GM18498 (cell line): ENCODE measurements around the gene USP49.

Source experiments
- ATAC-seq: cut with Tn5 transposase; IDR thresholded peaks from one replicate; pipeline ENCODE4 v1.9.1; 2021; ENCODE audit warnings: mild to moderate bottlenecking, moderate library complexity; ENCODE audit not compliant: unreplicated experiment

Gene USP49

GRCh38 chr6:41931792-41932191 lies 36.6 kb upstream of the USP49 start:
- no peak for ATAC-seq

- ATAC-seq: no peak
These were observed 34.7 kb upstream of the USP49 start for GRCh38 chr6:41929924-41930323.

GRCh38 chr6:41927253-41927652 lies 32.1 kb upstream of the USP49 start:
- no peak for ATAC-seq

GRCh38 chr6:41922154-41922553 lies 27.0 kb upstream of the USP49 start:
- no peak for ATAC-seq

- ATAC-seq: no peak
These were observed 26.5 kb upstream of the USP49 start for GRCh38 chr6:41921712-41921998.

- ATAC-seq: peak; percentile 92
These were observed 25.9 kb upstream of the USP49 start, which contains the start of the genes BYSL and MED20 for GRCh38 chr6:41920921-41921711. Gene BYSL (plus strand): TSS chr6:41921499. CDS start chr6:41921563, 64 bp downstream. Gene MED20 (minus strand): TSS chr6:41921139. CDS start chr6:41921018, 121 bp downstream.

GRCh38 chr6:41917528-41917927 lies 22.4 kb upstream of the USP49 start:
- no peak for ATAC-seq

- no peak for ATAC-seq
These were observed 19.8 kb upstream of the USP49 start for GRCh38 chr6:41914869-41915530.

- no peak for ATAC-seq
These were observed 19.2 kb upstream of the USP49 start for GRCh38 chr6:41914343-41914742.

GRCh38 chr6:41909727-41910126 lies 14.6 kb upstream of the USP49 start:
- ATAC-seq: no peak

- ATAC-seq: no peak
These were observed 6.8 kb upstream of the USP49 start for GRCh38 chr6:41901882-41902519.

- ATAC-seq: no peak
These were observed 5.7 kb upstream of the USP49 start for GRCh38 chr6:41900861-41901260.

GRCh38 chr6:41896281-41896680 lies 1.1 kb upstream of the USP49 start:
- no peak for ATAC-seq

GRCh38 chr6:41894366-41895299 lies 542 bp downstream of the USP49 start:
- ATAC-seq: peak; percentile 27

GRCh38 chr6:41892921-41893564 lies 2.1 kb downstream of the USP49 start:
- ATAC-seq: no peak

GRCh38 chr6:41887331-41887751 lies 7.8 kb downstream of the USP49 start:
- ATAC-seq: no peak

- no peak for ATAC-seq
These were observed 9.2 kb downstream of the USP49 start for GRCh38 chr6:41885930-41886329.

GRCh38 chr6:41884957-41885356 lies 10.2 kb downstream of the USP49 start:
- ATAC-seq: no peak

GRCh38 chr6:41881506-41881905 lies 13.7 kb downstream of the USP49 start:
- ATAC-seq: no peak

GRCh38 chr6:41878961-41879405 lies 16.2 kb downstream of the USP49 start:
- ATAC-seq: no peak
